SK-N-SH treated with all-trans-retinoic acid at 6 μM for 48 hours (cell line): ENCODE results near the gene PKD1.

Experiments
- ATAC-seq: fragments of 200-7000 bp; cut with Tn5 transposase; 3 replicates; pipeline ENCODE4 v1.9.1; 2020; ENCODE audit warnings: mild to moderate bottlenecking, moderate library complexity
- ARNTL ChIP-seq: fragments of 450-650 bp; formaldehyde crosslinking; IDR thresholded peaks from 2 replicates; pipeline ENCODE4 v1.5.0; 2020; ENCODE audit warnings: low read depth, mild to moderate bottlenecking, moderate library complexity, borderline replicate concordance
- BACH2 ChIP-seq: fragments of 250-450 bp; sonication (Bioruptor Pico); IDR thresholded peaks from 2 replicates; pipeline ENCODE4 v1.9.0; 2021; ENCODE audit warnings: mild to moderate bottlenecking, borderline replicate concordance
- CSDC2 ChIP-seq: fragments of 250-450 bp; sonication (Bioruptor Pico); IDR thresholded peaks from 2 replicates; pipeline ENCODE4 v1.5.0; 2020; ENCODE audit warnings: mild to moderate bottlenecking, moderate library complexity
- ESRRG ChIP-seq: fragments of 250-450 bp; sonication (Bioruptor Pico); IDR thresholded peaks from 2 replicates; pipeline ENCODE4 v1.6.1; 2021; ENCODE audit warnings: mild to moderate bottlenecking
- GLIS3 ChIP-seq: fragments of 250-450 bp; sonication (Bioruptor Pico); IDR thresholded peaks from 2 replicates; pipeline ENCODE4 v1.5.0; 2020; ENCODE audit warnings: mild to moderate bottlenecking, moderate library complexity
- ISL1 ChIP-seq: fragments of 250-450 bp; sonication (Bioruptor Pico); IDR thresholded peaks from 2 replicates; pipeline ENCODE4 v2.1.2; 2022; ENCODE audit warnings: mild to moderate bottlenecking, moderate library complexity
- OSR1 ChIP-seq: fragments of 250-450 bp; sonication (Bioruptor Pico); IDR thresholded peaks from 2 replicates; pipeline ENCODE4 v1.8.0; 2022; ENCODE audit warnings: moderate library complexity, mild to moderate bottlenecking, inconsistent platforms
- PPARA ChIP-seq: fragments of 250-450 bp; sonication (Bioruptor Pico); IDR thresholded peaks from 2 replicates; pipeline ENCODE4 v1.5.0; 2020; ENCODE audit warnings: mild to moderate bottlenecking, borderline replicate concordance
- SNAI2 ChIP-seq: fragments of 250-450 bp; sonication (Bioruptor Pico); IDR thresholded peaks from 2 replicates; pipeline ENCODE4 v1.5.0; 2020; ENCODE audit warnings: mild to moderate bottlenecking, moderate library complexity
- TCF4 ChIP-seq: fragments of 250-450 bp; sonication (Bioruptor Pico); IDR thresholded peaks from 2 replicates; pipeline ENCODE4 v1.8.0; 2021; ENCODE audit warnings: mild to moderate bottlenecking, moderate library complexity, borderline replicate concordance
- TOX ChIP-seq: fragments of 250-450 bp; sonication (Bioruptor Pico); IDR thresholded peaks from 2 replicates; pipeline ENCODE4 v1.8.0; 2021; ENCODE audit warnings: mild to moderate bottlenecking, moderate library complexity, borderline replicate concordance
- ZC3H10 ChIP-seq: fragments of 250-450 bp; sonication (Bioruptor Pico); IDR thresholded peaks from 2 replicates; pipeline ENCODE4 v1.5.1; 2021; ENCODE audit warnings: mild to moderate bottlenecking, moderate library complexity
- ZFP3 ChIP-seq: fragments of 250-450 bp; sonication (Bioruptor Pico); IDR thresholded peaks from 2 replicates; pipeline ENCODE4 v1.5.0; 2020; ENCODE audit warnings: mild to moderate bottlenecking, moderate library complexity
- ZNF565 ChIP-seq: fragments of 450-650 bp; formaldehyde crosslinking; conservative IDR thresholded peaks from 2 replicates; pipeline ENCODE4 v1.5.0; 2020; ENCODE audit warnings: low read depth, mild to moderate bottlenecking, moderate library complexity
- ZNF70 ChIP-seq: fragments of 450-650 bp; formaldehyde crosslinking; IDR thresholded peaks from 2 replicates; pipeline ENCODE4 v1.5.0; 2020; ENCODE audit warnings: mild to moderate bottlenecking, moderate library complexity
- TF ChIP-seq, protein P1 (sequence below): fragments of 250-450 bp; sonication (Bioruptor Pico); IDR thresholded peaks from 2 replicates; pipeline ENCODE4 v1.8.0; 2020; ENCODE audit warnings: mild to moderate bottlenecking, moderate library complexity, borderline replicate concordance
- TF ChIP-seq, protein P2 (sequence below): fragments of 250-450 bp; sonication (Bioruptor Pico); IDR thresholded peaks from 2 replicates; pipeline ENCODE4 v1.8.0; 2021; ENCODE audit warnings: low read depth, mild to moderate bottlenecking, moderate library complexity, borderline replicate concordance
- TF ChIP-seq, protein P3 (sequence below): fragments of 250-450 bp; sonication (Bioruptor Pico); IDR thresholded peaks from 2 replicates; pipeline ENCODE4 v1.5.0; 2020; ENCODE audit warnings: mild to moderate bottlenecking, moderate library complexity
- TF ChIP-seq, protein P4 (sequence below): fragments of 250-450 bp; sonication (Bioruptor Pico); IDR thresholded peaks from 2 replicates; pipeline ENCODE4 v1.5.1; 2021; ENCODE audit warnings: mild to moderate bottlenecking, moderate library complexity

PKD1 gene

DNA sequence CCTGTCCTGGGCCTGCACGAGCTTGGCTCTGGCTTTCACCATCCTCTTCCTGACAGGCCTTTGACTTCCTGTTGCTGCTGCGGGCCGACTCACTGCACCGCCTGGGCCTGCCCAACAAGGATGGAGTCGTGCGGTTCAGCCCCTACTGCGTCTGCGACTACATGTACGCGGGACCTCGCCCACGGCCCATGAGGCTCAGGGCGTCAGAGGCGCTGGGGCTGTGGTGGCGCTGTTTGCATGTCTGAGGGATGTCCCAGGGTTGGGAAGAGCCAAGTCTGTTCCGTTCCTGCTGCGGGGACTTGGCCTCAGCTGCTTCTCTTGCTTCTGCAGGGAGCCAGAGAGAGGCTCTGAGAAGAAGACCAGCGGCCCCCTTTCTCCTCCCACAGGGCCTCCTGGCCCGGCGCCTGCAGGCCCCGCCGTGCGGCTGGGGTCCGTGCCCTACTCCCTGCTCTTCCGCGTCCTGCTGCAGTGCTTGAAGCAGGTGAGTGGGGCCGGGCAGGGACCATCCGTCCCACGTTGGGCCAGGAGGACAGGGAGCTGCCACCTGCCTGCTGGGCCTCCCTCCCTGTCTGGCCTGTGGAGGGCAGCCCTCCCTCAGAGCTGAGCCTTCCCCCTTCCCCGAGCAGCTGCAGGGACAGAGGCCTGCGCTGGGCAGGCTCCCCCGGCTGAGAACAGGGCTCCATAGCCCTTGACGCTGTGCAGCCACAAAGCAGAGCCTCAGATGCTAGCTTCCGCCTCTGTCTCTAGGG lies 64.1 kb downstream of the PKD1 start (continued):
- TF ChIP-seq ZNF565 (CRISPR knock-in tag) (no peak), GLIS3 (CRISPR knock-in tag) (no peak)
- TF ChIP-seq, protein P1, sequence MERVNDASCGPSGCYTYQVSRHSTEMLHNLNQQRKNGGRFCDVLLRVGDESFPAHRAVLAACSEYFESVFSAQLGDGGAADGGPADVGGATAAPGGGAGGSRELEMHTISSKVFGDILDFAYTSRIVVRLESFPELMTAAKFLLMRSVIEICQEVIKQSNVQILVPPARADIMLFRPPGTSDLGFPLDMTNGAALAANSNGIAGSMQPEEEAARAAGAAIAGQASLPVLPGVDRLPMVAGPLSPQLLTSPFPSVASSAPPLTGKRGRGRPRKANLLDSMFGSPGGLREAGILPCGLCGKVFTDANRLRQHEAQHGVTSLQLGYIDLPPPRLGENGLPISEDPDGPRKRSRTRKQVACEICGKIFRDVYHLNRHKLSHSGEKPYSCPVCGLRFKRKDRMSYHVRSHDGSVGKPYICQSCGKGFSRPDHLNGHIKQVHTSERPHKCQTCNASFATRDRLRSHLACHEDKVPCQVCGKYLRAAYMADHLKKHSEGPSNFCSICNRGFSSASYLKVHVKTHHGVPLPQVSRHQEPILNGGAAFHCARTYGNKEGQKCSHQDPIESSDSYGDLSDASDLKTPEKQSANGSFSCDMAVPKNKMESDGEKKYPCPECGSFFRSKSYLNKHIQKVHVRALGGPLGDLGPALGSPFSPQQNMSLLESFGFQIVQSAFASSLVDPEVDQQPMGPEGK (CRISPR knock-in tag) = no peak

DNA sequence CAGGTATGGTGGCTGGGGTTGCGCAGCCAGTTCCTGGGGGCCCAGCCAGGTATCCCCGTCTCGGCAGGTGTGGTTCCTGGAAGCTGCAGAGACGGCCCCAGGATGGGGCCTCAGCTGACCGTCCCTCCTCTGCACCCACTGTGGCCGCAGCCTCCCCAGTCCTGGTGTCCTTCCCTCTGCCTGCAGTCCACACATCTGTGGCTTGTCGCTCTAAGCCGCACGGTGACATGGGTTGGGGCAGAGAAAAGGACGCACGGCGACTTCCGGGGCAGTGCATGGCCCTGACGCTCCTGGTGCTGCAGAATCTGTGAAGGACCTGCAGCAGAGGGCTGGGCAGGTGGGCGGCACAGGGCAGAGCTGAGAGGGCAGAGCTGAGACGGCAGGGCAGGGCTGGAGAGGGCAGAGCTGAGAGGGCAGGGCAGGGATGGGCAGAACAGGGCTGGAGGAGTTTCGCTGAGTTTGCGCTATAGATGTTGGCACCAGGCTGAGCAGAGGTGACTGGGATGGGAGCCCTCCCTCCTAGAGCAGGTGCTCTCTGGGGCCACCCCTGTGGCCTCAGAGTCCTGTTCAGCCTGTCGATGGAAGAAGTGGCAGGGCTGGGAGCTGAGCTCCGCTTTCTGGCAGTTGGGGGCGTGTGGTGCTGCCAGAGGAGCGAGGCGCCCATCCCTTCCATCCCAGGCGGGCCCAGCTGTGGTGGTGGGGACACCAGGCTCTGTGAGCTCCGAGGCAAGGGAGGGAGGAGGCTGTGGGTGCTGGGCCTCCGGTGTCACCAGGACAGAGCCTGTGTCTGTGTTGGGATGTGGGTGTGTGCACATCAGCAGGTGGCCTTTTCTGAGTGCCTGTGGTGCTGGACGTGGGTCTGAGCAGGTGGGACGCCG lies 64.9 kb downstream of the PKD1 start:
- no peak for ATAC-seq
- TF ChIP-seq ZNF70 = no peak
- TF ChIP-seq ZFP3 = no peak
- TF ChIP-seq, protein P2, sequence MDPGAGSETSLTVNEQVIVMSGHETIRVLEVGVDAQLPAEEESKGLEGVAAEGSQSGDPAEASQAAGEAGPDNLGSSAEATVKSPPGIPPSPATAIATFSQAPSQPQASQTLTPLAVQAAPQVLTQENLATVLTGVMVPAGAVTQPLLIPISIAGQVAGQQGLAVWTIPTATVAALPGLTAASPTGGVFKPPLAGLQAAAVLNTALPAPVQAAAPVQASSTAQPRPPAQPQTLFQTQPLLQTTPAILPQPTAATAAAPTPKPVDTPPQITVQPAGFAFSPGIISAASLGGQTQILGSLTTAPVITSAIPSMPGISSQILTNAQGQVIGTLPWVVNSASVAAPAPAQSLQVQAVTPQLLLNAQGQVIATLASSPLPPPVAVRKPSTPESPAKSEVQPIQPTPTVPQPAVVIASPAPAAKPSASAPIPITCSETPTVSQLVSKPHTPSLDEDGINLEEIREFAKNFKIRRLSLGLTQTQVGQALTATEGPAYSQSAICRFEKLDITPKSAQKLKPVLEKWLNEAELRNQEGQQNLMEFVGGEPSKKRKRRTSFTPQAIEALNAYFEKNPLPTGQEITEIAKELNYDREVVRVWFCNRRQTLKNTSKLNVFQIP (CRISPR knock-in tag) = no peak
- TF ChIP-seq OSR1 (CRISPR knock-in tag) = no peak
- TF ChIP-seq, protein P3, sequence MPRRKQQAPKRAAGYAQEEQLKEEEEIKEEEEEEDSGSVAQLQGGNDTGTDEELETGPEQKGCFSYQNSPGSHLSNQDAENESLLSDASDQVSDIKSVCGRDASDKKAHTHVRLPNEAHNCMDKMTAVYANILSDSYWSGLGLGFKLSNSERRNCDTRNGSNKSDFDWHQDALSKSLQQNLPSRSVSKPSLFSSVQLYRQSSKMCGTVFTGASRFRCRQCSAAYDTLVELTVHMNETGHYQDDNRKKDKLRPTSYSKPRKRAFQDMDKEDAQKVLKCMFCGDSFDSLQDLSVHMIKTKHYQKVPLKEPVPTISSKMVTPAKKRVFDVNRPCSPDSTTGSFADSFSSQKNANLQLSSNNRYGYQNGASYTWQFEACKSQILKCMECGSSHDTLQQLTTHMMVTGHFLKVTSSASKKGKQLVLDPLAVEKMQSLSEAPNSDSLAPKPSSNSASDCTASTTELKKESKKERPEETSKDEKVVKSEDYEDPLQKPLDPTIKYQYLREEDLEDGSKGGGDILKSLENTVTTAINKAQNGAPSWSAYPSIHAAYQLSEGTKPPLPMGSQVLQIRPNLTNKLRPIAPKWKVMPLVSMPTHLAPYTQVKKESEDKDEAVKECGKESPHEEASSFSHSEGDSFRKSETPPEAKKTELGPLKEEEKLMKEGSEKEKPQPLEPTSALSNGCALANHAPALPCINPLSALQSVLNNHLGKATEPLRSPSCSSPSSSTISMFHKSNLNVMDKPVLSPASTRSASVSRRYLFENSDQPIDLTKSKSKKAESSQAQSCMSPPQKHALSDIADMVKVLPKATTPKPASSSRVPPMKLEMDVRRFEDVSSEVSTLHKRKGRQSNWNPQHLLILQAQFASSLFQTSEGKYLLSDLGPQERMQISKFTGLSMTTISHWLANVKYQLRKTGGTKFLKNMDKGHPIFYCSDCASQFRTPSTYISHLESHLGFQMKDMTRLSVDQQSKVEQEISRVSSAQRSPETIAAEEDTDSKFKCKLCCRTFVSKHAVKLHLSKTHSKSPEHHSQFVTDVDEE (CRISPR knock-in tag) = no peak
- TF ChIP-seq, protein P1 (CRISPR knock-in tag) = no peak
- no peak for TF ChIP-seq PPARA (CRISPR knock-in tag)
- no peak for TF ChIP-seq GLIS3 (CRISPR knock-in tag)
- TF ChIP-seq ESRRG = no peak
- TF ChIP-seq ISL1 = no peak
- no peak for TF ChIP-seq ZC3H10 (CRISPR knock-in tag)
- no peak for TF ChIP-seq BACH2 (CRISPR knock-in tag)
- TF ChIP-seq, protein P4, sequence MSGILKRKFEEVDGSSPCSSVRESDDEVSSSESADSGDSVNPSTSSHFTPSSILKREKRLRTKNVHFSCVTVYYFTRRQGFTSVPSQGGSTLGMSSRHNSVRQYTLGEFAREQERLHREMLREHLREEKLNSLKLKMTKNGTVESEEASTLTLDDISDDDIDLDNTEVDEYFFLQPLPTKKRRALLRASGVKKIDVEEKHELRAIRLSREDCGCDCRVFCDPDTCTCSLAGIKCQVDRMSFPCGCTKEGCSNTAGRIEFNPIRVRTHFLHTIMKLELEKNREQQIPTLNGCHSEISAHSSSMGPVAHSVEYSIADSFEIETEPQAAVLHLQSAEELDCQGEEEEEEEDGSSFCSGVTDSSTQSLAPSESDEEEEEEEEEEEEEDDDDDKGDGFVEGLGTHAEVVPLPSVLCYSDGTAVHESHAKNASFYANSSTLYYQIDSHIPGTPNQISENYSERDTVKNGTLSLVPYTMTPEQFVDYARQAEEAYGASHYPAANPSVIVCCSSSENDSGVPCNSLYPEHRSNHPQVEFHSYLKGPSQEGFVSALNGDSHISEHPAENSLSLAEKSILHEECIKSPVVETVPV (CRISPR knock-in tag) = no peak
- no peak for TF ChIP-seq SNAI2
- no peak for TF ChIP-seq ZNF565 (CRISPR knock-in tag)
- TF ChIP-seq TOX (CRISPR knock-in tag) = no peak
- no peak for TF ChIP-seq CSDC2 (CRISPR knock-in tag)
- TF ChIP-seq TCF4 (CRISPR knock-in tag) = no peak
- no peak for TF ChIP-seq ARNTL (CRISPR knock-in tag)
- TF ChIP-seq, all 23 proteins: peak for 0
